Head of caudate nucleus (tissue), 42 donors: ENCODE measurements around the gene ALOX15B.
"Not testable (repeated sequence)": the region's sequence is repeated elsewhere in the genome, so short reads cannot be mapped to it uniquely, and the experiment has no call there.

Source experiments
- DNase-seq, 42 donors: peaks; one replicate each; pipeline versions ENCODE4 v3.0.0 to v3.0.0-alpha.2; 2020 to 2021; ENCODE audit warnings: mixed read lengths in 7 of 42
- intact Hi-C: fragments of 100-400 bp; cut with DNase I; formaldehyde crosslinking; loops from one replicate; pipeline ENCODE4 v1.15.0; 2022

The ALOX15B gene

DNA sequence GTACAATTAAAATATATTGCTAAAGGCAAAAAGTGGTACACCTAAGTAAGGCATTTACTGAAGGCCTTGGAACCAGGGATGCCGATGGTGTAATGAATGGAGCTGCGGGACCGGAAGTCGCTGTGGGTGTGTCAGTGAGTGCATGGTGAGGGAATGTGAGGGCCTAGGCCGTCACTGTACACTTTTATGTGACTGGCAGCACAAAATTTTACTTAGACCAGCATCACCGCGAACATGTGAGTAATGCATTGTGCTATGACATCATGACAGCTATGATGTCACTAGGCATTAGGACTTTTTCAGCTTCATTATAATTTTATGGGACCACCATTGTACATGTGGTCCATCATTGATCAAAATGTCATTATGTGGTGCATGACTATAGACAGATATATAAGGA is 14.7 kb downstream of the ALOX15B start:
- no peak for DNase-seq
- intact Hi-C loops: no loop called here

DNA sequence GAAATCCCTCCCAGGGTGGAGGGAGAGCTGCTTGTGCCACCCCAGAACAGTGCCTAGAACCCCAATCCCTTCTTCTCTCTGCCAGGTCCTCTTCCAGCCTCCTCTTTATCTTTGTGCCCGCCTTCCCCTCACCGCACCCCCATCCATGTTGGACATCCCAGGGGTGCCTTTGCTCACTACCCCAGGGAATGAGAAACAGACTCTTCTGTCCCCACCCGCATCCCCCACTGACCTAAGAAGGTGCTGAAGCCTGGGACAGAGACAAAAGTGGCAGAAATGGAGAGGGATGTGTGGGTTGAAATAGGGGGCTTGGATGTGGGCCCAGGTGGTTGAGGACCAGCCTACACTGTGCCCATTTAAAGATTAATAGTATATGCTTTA is 17.0 kb downstream of the ALOX15B start:
- intact Hi-C loops: no loop called here
- DNase-seq: no peak

DNA sequence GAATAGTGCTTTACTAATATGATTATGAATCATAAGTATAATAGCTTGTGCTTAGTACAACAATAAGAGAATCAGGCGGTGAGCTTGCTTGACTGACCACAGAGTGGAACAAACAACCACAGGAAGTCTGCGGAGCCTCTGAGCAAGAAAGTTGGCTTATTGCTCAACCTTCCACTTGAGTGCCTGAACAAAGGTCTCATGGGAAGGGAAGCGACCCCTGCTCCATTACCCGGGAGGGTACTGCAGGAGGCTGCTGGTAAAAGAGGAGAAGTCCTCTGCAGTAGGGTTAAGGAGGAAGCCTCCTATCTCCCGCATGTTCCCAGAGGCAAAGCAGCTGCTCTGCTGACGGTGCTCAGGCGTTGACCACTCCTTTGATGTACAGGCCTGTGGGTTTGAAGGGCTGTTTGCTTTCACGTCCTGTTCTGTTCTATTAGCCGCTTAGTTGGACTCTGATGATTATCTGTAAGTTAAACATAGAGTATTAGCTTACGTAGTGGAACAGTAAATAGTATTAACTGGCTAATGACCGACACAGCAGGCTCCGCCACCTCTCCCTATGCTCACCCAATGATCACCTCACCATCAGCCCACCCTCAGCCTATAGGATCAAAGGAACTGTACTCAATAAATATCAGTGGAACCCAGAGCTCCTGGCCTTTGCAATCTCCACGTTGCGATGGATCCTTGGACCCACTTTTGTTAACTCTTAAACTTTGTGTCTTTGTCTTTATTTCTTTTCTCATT is 17.5 kb downstream of the ALOX15B start:
- DNase-seq: peak in 38 of 42 donors; percentile 16 to 74 (median 42)
- intact Hi-C loops: no loop called here

DNA sequence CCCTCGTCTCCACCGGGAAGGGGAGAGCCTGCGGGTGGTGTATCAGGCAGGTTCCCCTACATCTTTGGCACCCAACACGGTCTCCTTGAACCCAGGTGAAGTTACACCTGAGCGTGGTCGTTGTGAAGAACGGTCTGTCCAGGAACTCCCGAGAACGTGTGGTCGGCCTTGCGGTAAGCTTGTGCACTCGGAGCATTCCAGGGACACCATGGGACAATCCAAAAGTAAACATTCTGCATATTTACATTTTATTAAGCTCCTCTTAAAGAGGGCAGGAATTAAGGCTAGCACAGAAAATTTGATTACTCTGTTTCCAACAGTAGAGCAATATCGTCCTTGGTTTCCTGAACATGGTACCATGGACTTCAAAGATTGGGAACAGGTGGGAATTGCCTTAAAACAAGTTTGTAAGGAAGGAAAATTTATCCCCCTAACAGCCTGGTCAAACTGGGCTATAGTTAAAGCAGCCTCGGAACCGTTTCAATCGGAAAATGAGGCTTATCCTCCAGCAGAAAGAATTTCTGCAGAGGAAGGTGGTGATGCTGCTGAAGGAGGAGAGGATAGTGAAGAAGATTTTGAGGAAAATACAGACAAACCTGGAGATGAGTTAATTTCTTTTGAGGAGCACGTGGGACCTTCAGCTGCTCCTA is 18.2 kb downstream of the ALOX15B start:
- intact Hi-C loops: no loop called here
- DNase-seq: no peak

DNA sequence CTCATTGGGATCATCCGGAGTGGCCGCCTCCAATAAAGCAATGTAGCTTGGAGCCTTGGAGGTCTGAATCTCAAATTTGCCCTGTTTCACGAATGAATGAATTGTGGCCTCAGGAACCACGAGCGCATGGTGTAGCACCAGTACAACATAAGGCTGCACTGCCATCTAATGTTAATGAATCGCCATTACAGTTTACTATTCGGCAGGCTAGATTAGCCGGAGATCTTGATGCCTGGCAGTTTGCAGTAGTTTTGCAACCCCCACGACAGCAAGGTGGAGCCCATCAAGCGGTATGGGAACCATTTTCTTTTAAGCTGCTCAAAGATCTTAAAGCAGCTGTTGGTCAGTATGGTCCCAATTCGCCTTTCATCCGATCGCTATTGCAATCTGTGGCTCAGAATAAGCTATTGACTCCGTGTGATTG is 18.8 kb downstream of the ALOX15B start:
- intact Hi-C loops: no loop called here
- DNase-seq: peak in 34 of 42 donors; percentile 16 to 83 (median 54)

DNA sequence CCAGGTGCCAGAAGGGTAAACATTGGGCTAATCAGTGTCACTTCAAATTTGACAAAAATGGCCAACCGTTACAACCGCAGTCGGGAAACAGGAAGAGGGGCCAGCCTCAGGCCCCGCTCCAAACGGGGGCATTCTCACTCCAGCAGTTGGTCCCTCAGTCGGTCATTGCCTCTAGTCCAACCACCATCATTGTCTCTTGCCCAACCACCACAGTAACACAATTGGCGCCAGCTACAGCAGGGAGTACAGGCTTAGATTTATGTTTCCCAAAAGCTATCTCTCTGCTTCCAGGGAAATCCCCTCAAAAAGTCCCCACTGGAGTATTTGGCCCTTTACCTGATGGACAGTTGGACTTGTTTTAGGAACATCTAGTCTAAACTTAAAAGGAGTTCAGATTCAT is 20.3 kb downstream of the ALOX15B start:
- intact Hi-C loops: no loop called here
- no peak for DNase-seq

DNA sequence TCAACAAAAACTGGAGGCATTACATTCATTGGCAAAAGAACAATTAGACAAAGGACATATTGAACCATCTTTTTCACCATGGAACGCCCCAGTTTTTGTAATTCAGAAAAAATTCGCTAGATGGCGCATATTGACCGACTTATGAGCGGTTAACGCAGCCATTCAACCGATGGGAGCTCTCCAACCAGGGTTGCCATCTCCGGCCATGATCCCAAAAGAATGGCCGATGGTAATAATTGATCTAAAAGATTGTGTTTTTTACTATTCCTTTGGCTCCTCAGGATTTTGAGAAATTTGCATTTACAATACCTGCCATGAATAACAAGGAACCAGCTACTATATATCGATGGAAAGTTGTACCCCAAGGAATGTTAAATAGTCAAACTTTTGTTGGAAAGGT is 21.4 kb downstream of the ALOX15B start:
- intact Hi-C loops: no loop called here

DNA sequence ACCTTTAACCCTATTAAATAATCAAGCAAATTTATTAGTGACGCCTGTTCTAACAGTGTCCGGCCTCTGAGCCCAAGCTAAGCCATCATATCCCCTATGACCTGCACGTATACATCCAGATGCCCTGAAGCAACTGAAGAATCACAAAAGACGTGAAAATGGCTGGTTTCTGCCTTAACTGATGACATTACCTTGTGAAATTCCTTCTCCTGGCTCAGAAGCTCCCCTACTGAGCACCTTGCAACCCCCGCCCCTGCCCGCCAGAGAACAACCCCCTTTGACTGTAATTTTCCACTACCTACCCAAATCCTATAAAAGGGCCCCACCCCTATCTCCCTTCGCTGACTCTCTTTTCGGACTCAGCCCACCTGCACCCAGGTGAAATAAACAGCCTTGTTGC is 23.0 kb downstream of the ALOX15B start:
- DNase-seq, intact Hi-C loops: not testable (repeated sequence)

More for the DNA sequence above, 21.4 kb downstream of the ALOX15B start:
- DNase-seq: peak in 41 of 42 donors; percentile 13 to 88 (median 63)

DNA sequence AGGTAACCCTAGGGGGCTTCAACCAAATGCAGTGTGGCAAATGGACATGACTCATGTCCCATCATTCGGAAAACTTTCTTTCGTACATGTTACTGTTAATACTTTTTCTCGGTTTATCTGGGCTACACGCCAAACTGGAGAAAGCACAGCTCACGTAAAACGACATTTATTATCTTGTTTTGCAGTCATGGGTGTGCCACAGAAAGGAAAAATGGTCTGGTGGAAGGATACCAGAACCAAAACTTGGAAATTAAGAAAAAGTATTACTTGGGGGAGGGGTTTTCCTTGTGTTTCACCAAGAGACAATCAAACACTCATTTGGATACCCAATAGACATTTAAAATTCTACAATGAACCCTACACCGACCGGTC is 23.6 kb downstream of the ALOX15B start:
- intact Hi-C loops: no loop called here
- no peak for DNase-seq

DNA sequence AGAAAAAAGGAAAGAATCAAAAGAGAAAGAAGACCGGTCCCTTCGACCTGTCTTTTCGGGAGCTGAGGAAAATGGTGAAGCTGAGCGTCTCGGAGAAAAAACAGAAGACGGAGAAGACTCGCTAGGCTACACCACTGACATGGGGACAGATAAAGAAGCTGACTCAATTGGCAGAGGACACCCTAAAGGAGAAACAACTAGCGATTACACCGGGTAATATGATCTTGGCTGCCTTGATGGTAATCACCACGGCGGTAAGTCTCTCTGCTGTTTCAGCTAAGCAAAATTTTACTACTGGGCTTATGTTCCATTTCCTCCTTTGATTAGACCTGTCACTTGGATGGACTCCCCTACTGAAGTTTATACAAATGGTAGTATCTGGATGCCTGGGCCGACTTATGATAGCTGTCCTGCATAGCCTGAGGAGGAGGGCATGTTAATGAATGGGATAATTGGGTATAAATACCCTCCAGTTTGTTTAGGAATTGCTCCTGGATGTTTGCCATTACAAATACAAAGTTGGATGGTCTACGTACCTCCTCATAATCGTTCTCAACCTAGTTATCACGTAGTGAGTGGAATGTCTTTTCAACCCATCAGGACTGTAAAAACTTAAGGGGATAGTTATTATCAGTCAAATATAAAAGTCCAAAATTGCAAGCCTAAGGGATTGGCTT is 24.1 kb downstream of the ALOX15B start:
- intact Hi-C loops: no loop called here
- DNase-seq: no peak

DNA sequence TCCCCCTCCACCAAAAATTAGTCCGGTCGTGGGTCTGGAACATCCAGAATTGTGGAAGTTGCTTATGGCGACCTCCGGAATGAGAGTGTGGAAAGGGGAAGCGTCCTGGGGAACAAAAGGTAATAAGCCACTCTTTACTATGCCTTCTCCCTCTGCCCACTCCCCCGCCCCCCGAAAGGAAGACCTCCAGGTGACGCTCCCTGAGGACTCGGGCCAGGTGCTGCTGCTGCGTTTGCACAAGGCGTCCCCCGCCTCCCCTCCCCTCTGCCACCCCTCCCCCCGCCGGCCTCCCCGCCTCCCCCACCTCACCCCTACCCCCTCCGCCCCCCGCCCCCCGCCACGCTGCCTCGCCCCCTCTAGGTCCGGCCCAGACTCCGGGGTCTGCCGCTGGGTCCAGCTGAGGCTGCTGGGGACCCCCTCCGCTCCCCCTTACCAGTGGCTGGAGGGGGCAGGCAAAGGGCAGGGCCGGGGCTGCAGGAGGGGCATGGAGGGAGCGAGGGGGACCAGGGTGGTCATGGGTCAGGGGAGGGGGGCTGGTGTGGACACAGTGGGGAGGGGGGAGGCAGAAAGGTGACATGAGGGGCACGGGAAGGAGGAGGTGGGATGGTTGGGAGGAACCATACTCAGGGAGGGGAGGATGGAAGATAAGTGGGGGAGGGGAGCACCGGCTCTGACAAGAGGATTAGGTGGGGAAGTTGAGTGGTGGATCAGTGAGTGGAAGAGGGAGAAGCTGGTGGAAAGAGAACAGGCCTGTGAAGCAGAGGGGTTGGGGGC is 25.1 kb downstream of the ALOX15B start:
- intact Hi-C loops: no loop called here

DNA sequence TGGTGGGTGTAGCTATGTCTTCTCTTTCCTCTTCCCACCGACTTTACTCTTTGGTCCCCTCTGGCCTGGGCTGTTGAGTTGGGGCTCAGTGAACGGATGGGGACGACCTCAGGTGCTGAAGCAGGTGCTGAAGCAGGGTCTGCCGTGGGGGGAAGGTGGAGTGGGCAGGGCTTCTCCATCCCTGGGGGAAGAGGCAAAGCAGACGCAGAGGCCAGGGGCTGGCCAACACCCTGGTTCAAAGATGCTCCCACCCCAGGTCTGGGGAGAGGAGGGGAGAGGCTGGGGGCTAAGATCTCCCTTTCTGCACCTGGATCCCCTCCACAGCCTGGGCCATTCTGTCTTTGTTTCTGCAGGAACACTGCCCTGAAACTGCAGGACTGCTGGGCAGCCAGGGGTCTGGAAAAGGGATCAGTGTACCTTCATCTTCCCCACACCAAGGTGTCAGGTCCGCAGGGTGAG is 25.7 kb downstream of the ALOX15B start:
- intact Hi-C loops: no loop called here
- DNase-seq: no peak

More for the DNA sequence above, 25.1 kb downstream of the ALOX15B start:
- no peak for DNase-seq

DNA sequence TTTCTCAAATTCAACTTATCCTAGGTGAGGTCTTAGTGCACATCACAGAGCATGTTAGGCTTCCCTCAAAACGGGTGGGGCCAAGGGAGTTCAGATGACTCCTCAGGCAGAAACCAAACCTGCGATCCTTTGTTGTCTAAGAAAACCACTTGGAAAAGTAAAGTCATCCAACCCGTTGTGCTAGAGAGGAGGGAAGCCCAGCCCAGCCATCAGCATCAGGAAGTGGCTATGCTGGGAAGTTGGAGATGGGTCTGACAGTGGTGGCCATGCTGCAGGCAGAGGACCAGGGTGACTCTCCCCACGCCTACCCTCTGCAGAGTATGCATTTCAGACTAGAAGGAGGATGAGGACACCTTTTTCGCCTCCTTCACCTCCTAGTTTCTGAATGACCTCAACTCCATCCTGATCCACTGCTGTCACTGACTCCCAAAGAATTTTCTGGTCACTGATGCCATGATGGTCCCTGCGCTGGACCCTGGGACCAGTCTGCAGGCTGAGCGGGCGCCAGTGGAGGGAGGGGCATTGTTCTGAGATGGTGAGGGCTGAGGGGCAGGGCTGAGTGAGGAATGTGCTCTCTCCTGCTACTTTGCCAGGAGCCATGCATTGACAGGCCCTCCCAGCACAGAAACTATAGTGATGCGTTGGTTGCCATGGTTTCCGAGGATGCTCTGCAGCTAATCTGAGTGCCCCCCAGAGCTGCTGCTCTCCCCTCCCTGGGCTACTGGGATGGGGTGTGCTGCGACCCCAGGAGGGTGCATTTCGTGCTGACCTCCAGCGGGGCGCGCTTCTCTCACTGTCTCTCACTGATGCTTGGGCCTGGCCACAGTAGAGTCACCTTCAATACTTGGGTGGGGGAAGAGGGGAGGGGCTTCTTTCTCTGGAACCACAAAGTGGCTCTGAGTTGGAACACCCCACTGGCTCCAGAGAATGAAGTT is 28.2 kb downstream of the ALOX15B start:
- intact Hi-C loops: no loop called here

DNA sequence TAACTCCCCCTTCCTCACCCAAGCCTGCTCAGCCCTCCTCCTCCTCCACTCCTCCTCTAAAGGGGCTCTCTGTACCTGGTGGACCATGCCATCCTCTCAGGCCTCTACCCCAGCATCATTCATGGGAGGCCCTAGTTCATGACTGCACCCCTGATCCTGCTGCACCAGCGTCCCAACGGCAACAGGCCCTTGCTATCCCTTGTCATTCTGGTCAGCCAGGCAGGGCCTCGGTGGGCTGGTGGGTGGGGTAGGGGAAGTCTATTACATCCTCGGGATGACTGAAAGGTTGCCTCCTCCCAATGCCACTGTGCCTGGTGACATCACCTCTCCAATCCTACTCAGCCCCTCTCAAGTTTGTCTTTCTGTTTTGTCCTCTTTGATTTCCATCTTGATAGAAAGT is 28.9 kb downstream of the ALOX15B start:
- intact Hi-C loops: no loop called here
- DNase-seq: no peak

More for the DNA sequence above, 28.2 kb downstream of the ALOX15B start:
- no peak for DNase-seq

DNA sequence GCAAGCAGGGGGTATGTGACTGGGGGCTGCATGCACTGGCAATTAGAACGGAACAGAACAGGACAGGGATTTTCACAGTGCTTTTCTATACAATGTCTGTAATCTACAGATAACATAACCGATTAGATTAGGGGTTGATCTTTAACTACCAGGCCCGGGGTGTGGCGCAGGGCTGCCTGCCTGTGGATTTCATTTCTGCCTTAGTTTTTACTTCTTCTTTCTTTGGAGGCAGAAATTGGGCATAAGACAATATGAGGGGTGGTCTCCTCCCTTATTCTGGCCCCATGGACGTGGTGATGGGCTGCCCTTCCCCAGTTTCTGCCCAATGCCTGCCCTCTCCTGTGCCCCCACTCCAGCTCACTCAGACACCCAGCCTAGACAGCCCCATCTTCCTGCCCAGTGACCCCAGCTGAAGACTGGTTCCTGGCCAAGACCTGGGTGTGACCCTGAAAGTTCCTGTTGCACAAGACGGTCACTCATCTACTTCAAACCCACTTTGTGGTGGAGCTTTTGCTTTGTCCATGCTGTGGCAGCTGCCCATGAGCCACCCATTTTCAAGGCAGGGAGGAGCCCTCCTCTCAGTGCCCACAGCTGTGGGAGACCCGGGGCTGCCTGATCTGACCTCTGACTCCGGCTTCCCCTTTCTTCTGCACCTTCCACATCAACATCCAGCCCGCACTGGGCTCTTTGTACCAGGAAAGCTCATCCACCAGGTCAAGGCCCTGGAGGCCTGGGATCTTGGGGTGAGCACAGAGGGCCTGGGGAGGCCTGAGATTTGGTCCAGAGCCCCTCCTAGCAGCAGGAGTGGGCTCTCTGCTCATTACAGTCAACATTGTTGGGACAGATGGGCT is 30.1 kb downstream of the ALOX15B start:
- peak in 6 of 42 donors; percentile 2 to 39 (median 22) for DNase-seq
- intact Hi-C loops: no loop called here

DNA sequence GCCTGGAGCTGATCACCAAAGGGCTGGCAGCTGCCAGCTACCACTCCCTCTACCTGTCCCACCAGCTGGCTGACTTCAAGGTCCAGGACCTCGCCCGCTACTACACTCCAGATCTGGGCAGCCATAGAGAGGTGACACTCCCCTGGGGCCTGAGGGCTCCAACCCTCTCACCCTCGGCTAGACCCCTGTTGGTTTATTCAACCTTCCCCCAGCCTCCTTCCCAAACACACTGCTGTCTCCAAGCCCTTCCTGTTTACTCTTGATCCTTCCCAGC is 30.7 kb downstream of the ALOX15B start:
- intact Hi-C loops: no loop called here
- no peak for DNase-seq

DNA sequence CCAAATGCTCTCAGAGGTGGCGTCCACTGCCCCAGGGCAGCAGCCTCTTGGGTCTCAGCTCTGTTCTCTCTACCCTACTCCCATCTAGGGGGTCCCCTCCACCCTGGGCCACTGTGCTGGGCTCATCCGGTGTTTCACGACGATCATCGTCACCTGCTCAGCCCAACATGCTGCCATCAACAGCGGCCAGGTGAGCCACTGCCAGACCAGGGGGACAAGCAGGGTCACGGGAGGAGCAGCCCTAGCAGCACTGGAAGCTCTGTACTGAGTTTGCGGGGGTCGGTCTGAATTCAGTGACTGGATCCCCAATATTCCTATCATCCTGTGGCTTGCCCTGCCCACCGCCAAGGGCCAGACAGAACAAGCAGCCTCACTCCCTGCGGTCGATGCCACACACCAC is 32.6 kb downstream of the ALOX15B start:
- intact Hi-C loops: no loop called here
- no peak for DNase-seq

DNA sequence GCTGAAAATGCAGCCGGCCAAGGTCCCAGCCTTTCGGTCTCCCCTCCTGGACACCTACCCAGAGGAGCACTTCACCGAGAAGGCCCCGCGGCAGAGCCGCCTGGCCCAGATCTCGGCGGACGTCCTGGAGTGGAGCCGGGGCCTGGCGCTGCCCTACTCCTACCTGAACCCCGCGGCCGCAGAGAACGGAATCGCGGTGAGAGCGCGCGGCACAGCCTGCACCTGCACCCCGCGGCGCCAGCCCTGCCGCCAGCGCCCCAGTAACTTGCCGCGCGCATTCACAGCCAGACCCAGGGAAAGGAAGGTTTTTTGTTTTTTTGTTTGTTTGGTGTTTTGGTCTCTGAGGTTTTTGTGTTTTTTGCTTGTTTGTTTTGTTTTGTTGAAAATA is 33.5 kb downstream of the ALOX15B start:
- intact Hi-C loops: no loop called here
- DNase-seq: no peak
